ENCODE data around the gene TMEM234.

GRCh38 chr1:32195972-32196823, 26.0 kb downstream of the TMEM234 start:
- TF ChIP-seq EZH2 (IDR thresholded peaks at IDR 0.05; ENCODE audit: low read depth, low read length, severe bottlenecking): no peak
- TF ChIP-seq RNF2 (IDR thresholded peaks at IDR 0.05; ENCODE audit: borderline replicate concordance, low read depth, low read length, missing control alignments, poor library complexity, severe bottlenecking): no peak
- TF ChIP-seq, protein P1, sequence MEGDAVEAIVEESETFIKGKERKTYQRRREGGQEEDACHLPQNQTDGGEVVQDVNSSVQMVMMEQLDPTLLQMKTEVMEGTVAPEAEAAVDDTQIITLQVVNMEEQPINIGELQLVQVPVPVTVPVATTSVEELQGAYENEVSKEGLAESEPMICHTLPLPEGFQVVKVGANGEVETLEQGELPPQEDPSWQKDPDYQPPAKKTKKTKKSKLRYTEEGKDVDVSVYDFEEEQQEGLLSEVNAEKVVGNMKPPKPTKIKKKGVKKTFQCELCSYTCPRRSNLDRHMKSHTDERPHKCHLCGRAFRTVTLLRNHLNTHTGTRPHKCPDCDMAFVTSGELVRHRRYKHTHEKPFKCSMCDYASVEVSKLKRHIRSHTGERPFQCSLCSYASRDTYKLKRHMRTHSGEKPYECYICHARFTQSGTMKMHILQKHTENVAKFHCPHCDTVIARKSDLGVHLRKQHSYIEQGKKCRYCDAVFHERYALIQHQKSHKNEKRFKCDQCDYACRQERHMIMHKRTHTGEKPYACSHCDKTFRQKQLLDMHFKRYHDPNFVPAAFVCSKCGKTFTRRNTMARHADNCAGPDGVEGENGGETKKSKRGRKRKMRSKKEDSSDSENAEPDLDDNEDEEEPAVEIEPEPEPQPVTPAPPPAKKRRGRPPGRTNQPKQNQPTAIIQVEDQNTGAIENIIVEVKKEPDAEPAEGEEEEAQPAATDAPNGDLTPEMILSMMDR (IDR thresholded peaks at IDR 0.05; ENCODE audit: control extremely low read depth in 1 of 3, insufficient read depth in 1 of 3, low read depth in 1 of 3, low read length in 3 of 3): no peak
- TF ChIP-seq RXRA (IDR thresholded peaks at IDR 0.05; ENCODE audit: insufficient read depth, low read depth, low read length): no peak
- 0 out of 3 replicates have a peak, but pooled peaks of 1 of the 2 experiments have one; percentile 8 for TF ChIP-seq POLR2A (IDR thresholded peaks at IDR 0.05; ENCODE audit: control extremely low read depth in 1 of 2, low read depth in 2 of 2, low read length in 2 of 2)
- no peak for TF ChIP-seq EP300 (IDR thresholded peaks at IDR 0.05; ENCODE audit: borderline replicate concordance in 1 of 2, low read depth in 2 of 2, low read length in 2 of 2)
- no peak for TF ChIP-seq CBX5 (IDR thresholded peaks at IDR 0.05; ENCODE audit: low read depth, low read length)
- no peak for TF ChIP-seq BCL11A (IDR thresholded peaks at IDR 0.05; ENCODE audit: low read depth in 2 of 2, low read length in 2 of 2)
- TF ChIP-seq MAX (IDR thresholded peaks at IDR 0.05): no peak
- no peak for TF ChIP-seq GABPA (IDR thresholded peaks at IDR 0.05; ENCODE audit: borderline replicate concordance, insufficient read depth, low read length)
- TF ChIP-seq GTF2F1 (IDR thresholded peaks at IDR 0.05; ENCODE audit: borderline replicate concordance, low read depth, low read length): no peak

Data from H1 (cell line).